NCI-H446 (cell line): ENCODE measurements around the gene NOD1.

Source experiments
- DNase-seq, 2 experiments: peaks; one replicate each; lab custom pipeline; 2025; lab: John Stamatoyannopoulos, UW

Gene NOD1

DNA sequence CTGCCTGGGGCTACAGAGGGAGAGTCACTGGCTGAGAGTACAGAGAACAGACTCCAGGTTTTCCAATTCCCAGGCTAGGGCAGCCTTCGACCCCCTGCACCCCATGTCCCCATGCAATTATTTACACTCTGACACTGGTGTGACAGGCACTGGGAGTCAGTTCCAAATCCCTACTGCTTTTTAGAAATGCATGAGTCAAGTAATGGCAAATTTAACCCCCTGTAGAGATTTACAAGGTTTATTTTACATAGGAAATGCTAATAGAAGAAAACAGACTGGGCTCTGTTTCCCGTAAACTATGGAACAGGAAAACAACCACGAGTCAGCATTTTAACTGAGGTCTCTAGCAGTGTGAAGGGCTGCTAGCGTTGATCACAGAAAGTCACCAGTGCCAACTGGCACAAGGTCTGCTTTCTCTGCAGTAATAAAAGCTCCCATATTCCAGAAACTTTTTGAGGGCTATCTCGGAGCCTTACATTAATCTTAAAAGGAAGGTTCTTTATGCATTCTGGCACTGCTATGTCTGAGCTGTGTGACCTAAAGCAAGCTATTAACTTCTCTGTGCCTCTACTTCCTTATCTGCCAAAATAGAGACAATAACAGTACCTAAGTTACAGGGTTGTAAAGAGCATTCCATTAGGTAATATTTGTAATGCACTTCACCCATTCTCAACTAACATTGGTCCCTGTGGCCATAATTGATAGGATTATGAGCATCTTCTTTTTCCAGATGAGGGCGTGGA lies 28.2 kb downstream of the NOD1 start:
- DNase-seq: no peak

DNA sequence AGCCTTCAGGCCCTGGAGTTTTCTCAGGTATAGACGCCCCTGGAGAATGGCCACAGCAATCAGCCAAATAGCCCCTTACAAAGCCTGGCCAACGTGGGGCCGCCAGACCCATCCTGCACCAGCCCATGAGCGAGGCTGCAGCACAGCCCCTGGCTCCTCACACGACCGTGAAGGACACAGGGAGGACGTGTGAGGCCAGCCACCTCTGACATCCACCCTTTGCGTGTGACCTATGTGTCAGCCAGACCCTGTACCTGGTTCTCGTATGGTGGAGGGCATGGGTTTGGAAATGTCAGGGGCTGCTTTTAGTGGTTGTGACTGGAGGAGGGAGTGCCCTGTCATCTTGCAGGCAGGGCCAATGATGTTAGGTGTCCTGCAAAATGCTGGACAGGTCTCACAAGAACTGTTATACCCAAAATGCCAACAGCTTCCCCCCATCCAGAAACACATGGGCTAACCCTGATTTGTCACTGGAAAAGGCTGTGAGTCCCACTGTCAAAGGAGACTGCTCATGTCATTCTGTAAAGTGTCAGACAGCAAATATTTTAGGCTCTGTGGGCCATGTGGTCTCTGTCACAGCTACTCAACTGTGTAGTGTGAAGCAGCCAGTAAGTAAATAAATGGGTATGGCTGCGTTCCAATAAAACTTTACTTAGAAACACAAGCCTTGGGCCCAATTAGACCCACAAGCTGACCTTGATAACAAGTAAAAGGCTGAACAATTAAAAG lies 30.0 kb downstream of the NOD1 start:
- DNase-seq: no peak

DNA sequence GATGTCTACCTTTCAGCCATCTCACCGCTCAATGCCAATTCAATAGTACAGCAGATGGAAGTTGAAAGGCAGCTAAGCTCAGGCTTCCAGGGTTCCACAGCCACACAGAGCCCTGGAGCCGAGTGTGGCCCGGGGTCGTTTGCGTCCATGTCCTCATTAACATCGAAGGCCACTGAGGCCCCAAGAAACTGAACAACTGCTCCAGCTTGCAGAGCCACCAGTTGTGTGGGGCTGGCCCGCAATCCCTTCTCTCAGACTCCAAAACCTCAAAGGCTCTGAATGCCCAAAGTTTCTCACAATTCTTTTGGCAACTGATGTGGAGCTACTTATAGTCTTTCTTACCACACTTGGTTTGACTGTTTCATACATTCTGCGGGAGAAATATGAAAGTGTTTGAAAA lies 31.1 kb downstream of the NOD1 start:
- no peak for DNase-seq

DNA sequence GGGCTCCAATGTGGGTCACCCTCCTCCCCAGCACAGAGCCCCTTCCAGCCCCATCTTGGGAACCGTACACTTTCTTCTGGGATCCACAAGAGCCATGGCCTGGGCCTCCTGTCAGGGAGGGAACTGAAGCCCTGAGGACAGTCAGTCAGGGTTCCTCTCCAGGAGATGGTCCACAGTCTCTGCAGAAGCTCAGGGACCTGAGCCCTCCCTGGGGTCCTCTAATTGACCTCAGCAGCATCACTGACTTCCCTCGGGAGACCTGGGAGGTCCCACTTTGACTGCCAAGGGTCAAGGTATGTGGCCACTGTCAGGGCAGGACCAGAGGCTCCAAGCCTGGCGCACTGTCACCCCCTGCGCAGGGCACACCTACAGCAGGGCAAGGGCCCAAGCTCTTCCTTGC lies 32.3 kb downstream of the NOD1 start:
- DNase-seq: no peak

DNA sequence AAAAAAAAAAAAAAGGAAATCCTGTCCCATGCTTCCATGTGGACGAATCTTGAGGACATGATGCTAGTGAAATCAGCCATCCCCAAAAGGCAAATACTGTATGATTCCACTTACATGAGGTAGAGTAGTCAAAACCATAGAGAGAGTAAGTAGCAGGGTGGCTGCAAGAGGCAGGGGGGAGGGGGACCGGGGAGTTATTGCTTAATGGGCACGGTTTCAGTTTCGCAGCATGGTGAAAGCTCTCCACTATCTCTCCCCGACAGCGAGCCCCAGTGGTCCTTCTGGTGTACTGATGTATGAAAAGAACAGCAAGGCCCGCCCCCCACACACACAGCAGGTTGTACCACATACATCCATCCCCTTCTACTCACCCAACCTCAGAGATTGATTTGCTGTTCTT lies 32.8 kb downstream of the NOD1 start:
- DNase-seq: peak; percentile 49 to 81

DNA sequence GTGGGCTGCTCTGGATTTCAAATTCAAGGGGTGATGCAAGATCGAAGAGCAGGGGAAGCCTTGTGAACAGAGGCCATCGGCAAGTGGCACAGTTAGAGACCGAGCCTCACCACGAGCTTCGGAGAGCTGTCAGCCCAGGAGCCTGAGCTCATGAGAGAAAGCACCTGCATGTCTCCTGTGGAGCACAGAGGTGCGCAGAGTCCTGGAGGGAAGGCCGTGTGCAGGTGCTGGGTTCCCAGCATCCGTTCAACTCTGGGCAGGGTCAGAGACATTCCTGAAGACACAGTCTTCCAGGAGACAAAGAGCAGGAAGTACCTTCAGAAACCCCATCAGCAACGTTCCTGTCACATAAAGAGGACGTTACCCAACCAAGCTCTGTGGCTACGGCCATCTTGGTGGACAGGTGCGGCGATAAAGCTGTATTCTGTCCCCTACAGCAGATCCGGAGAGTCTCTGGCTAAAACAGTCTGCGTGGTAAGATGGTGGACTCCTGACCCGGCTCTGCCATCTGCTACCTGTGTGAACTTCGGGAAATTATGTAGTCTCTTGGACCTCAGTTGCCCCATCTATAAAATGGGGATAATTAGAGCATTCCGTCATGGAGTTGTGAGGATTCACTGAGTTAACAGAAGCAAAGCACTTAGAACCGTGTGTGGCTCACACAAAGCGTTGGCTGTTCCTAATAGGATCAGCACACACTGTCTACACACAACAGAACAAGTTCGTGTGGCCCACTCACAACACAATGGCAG lies 40.6 kb downstream of the NOD1 start:
- DNase-seq: no peak

DNA sequence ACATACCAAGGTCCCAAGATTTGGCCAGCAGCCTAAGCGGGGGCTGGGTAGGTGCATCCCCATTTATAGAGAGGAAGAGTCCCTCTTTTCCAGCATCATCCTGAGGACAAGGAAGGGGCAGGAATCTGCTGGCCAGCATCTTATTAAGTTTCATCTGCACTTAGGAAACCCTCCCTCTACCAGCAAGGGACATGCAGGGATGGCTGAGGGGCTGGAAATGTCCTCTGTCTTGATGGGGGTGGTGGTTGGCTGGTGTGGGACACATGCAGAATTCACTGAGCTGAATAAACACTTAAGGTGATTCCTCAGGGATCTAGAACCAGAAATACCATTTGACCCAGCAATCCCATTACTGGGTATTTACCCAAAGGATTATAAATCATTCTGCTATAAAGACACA lies 42.1 kb downstream of the NOD1 start:
- DNase-seq: no peak

DNA sequence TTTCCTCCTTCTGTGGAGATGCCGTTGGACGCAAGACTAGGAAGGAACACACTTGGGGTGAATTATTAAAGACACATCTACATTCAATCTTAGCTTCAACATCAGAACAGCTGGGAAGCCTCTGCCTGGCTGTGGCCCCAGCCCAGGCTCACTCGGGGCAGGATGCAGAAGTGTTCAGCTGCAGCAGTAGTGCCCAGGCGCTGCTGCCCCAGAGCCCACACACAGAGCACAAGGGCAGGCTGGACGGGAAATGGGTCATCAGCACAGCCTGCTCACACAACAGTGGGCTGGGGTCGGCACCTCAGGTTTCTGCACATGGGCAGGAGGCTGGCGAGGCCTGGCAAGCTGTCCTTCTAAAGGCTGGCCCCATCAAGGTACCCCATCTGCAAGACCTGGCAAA lies 42.5 kb downstream of the NOD1 start:
- no peak for DNase-seq

DNA sequence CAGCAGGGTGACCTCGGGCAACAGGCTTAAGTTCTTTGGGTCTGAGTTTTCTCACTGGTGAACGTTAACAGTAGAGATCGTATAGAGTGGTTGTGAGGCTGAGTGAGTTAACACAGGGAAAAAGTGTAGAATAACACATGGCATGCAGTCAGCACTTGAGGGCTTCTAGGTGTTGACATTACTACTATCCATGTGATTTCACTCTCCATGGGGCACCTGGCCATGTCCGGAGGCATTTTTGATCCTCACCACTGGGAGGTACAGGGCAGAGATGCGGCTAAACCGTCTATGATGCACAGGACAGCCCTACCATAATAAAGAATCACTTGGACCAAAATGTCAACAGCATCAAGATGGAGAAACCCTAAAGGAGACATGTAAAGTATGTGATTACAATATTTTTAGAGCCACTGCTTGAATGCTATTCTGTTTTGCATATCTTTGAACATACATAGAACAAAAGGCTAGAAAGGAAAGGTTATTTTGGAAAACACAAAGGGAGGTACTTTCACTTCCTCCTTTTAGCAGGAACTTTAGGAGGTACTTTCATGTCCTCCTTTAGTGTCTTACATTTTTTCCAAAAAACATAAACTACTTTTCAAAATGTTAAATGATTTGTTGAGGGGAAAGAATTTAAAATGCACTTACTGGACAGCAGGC lies 44.3 kb downstream of the NOD1 start:
- no peak for DNase-seq

DNA sequence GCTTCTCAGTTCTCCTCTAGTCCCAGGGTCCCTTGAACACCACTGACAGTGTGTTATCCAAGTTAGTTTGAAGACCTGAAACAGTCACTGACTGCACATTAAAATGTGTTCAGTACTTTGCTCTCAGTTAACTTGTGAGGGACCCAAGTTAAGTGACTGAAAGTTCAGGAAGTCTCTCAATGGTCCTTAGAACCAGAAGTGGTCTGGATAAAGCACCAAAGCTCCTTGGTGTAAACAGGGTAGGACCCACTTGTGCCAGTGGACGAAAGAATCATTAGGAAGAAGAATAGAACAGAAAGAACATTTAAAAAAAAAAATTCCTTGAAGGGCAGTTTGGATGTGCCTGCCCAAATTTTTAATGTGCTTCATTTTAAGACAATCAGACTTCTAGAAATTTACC lies 45.1 kb downstream of the NOD1 start:
- DNase-seq: no peak

DNA sequence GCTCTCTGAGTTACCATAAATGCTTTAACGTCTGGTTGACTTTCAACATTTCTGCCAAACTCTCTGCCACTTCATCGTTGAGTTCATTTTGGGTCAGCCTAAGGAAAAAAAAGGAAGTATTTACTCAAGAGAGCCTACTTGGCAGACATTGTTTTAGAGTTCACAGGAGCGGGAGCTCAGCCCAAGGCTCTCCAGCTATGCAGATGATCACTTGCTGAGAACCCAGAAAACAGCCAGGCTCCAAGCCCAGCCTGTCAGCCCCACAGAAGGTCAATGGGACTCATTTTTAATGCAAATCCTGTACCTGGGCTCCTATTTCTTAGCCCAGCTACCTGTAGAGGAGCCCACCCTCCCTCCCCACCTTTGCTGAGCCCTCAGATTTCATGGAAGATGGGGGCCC lies 45.5 kb downstream of the NOD1 start:
- peak; percentile 74 to 93 for DNase-seq

DNA sequence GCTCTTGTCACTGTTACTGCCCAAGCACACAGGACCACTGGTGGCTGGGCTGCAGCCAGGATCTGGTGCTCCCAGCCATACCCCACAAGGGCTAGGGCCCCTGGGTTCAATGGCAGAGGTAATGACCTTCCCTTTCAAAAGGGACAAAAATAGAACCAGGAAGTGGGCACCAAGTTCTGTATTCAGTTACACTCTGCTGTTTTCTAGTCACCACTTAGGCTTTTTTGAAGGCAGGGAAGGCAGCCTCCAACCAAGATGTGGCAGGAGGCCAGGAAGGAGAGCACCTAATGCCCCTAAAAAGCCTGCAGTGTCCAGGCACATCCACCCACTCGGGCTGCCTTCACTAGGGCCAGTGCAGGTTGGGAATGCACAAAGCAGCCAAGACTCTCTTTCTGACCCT lies 47.8 kb downstream of the NOD1 start:
- DNase-seq: no peak

DNA sequence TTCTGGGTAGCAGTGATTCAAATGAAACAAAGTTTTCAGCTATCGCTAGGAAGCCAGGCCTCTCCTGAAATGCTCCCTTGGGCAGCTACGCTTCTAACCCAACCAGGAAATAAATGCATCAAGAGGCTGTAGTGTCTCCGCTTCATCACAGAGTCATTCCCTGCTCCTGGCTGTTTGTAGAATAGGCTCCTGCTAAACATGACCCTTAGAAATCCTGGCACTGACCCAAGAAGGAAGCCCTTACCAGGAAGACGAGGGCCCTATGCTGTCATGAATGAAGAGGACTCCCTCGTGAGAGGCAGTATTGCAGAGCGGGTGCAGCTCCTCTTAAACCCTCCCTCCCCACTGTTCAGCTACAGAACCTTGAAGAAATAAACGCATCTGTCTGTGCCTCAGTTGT lies 48.3 kb downstream of the NOD1 start:
- peak in 1 of 2 experiments; percentile 21 for DNase-seq

DNA sequence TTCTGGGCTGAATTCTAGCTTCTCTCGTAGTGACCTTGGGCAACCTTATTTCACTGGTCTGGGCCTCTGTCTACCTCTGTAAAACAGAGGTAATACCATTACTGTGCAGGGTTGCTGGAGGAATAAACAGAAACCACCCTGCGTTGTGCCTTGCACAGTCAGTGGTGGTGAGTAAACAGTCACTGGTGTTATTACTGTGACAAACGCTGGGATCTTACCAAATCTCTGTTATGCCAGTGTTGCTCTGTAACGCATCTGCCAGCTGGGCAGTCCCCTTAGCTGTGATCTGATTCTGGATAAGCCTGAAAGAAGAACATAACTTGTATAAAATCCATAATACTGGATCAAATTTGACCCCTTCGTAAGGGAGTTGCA lies 49.4 kb downstream of the NOD1 start:
- no peak for DNase-seq

DNA sequence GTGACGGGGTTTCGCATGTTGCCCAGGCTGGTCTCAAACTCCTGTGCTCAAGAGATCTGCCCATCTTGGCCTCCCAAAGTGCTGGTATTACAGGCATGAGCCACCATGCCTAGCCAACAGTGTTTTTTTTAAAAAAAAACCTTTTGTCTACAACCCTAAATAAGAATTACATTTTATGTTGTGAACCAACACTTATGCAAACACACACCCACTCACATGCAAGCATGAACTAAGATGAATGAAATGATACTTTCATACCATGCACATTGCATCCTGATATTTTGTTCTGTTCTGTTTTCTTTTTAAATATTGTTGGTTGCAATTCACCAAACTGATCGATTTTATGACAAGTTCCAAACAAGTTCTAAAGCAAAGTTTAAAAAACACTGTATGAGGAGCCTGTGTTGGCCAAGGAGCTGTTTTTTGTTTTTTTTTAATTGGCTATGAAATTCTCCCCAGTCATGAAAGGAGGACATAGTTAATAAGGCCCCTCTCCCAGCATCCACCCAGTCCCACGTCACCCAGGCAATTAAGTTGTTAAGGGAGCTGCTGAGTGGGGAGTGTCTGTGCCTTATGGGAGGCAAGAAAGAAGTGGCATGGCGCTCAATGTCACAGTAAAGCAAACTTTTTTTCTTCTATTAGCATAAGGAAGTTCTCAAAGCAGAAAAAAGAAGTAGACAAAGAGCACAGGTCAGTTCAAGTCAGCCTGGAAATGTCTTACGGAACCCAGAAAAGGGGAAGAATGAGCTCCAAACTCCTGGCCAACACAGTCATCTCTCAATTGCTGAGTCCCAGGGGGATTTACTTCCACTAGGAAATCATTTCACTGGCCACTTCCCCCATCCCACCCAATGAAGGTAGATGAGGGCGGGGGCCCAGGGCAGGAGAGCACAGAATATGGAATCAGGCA lies 50.1 kb downstream of the NOD1 start:
- no peak for DNase-seq

DNA sequence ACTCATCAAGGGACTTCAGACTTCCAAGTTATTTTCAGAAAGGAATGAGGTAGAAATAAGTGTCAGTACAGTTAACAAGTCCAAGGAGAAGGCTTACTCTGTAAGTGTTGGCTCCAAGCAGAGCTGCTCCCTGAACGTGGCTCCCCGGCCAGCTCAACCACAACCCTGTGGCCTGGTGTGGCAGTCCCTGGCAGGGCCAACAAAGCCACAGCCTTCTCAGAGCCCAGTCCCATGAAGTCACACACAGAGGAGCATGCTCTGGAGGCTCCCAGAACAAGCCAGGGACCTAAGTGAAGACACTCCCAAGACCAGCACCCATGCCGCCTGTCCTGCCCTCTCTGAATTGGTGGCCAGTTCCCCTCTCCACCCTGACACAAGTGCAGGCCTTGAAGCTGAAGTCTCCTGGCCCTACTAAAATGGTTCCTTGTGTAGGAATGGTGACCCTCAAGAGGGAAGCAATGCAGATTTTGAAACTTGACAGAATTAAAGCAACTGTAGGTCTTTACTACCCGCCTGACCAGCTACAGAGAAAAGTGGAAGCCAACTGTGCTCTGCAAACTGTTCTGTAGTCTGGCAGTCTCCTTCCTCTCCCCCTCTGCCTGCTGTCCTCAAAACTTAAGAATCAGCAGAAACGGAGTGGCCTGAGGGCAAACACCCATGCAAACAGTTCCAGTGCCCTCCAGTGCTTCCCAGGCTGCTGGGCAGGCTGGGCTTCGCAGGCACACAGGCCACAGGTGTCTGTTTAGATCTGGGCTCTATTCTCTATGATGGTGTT lies 51.1 kb downstream of the NOD1 start:
- no peak for DNase-seq

DNA sequence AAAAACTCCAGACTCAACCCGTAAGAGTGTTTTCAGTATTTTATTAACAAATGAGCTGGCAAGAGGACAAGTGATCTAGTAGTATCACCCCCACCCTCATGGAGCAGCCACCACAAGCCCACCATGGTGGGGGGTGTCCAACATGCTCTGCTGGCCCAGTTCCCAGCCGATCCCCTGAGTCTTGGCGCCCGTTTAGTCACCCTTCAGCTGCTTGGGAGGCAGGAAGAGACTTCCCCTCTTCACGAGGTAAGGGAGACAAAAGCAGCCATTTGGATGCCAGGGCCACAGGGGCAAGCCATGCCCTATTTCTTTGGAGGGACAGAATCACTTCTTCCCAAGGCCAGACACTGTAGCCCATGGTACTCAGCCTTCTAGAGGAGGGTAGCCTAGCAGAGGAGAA lies 54.1 kb downstream of the NOD1 start:
- no peak for DNase-seq

DNA sequence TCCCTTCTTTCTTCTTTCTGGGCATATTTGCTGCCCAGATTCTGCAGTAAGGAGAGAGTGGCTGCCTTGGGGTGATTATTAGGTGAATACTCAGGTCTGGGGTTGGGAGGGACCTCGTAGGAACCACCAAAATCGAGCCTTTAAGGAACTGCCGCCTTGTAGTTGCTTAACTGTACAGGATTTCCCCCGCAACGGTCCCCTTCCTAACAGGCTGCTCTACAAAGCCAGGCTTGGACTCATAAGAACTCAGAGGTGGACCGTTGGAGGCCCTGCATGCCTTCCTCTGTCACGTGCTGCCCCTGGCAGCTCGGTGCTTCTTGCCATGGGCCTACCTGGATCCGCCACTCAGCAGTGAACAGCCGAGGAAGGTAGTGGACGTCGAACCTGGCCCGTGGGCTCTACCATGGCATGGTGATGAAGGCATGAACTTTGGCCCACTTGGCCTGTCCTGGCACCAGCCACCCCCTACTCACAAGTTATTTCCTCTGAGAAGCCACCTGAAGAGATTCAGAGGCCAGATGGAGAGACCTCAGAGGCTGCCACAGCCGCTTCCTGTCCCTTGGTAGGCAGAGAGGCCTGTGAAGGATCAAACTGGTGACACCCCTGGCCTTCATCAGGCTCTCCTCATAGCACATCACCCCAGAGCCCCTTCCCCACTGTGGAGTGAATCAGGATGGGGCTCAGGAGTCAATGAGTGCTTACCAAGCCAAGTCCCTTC lies 54.6 kb downstream of the NOD1 start:
- no peak for DNase-seq

DNA sequence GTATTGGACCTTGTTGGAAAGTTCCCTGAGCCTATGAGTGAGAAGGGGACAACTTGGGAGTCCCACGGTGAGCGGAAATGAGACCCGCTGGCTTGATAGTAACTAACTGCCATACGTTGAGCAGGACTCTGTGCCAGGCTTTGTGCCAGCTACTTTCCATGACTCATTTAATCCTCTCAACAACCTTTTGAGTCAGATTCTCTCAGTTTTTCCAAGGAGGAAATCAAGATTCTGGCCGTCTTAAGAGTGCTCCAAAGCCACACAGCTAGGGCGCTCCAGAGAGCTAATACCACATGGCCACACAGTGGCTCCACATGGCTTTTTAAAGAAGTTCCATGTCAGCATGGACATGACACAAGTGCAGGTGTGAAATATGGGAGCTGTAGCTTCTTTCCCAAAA lies 55.7 kb downstream of the NOD1 start:
- peak in 1 of 2 experiments; percentile 35 for DNase-seq

DNA sequence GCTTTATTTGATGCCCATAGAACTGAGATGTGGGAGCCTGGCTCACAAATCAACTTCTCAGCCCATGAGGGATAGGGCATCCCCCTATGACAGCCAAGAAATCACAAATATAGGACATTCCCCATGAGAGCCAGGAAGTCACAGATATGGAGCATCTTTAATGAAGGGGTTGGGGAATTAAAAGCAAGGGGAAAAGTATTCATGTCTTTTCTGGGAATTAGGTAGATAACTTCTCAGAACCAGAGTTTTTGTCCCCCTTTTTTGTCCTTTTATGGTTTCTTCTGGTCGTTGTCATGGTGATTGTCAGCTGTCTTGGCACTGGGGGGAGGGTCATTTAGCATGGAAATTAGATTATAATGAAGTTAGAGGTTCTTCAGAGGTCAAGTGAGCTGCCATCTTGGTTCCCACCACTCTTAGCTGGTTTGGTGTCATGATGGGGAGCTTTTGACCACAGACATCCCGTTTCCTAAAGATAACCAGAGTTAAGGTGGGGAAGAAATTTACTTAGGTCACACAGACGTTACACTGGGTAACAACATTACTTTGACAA lies 56.9 kb downstream of the NOD1 start:
- no peak for DNase-seq
